A549 treated with CORT108297 at 1 μM for 4 hours (cell line): Measurements from ENCODE around the gene SLC6A18. TPM values are rescaled to one million over a fixed set of nuclear protein-coding genes. Genes with fewer than 3 reads are reported as not detected.

Source experiments
- total RNA-seq: library from RNA; stranded (reverse); fragments of 200-300 nt; extraction: Qiagen RNA extraction; gene quantifications from 5 replicates; pipeline ENCODE4 v1.2.3, GENCODE V29; 2022

Gene SLC6A18, protein sequence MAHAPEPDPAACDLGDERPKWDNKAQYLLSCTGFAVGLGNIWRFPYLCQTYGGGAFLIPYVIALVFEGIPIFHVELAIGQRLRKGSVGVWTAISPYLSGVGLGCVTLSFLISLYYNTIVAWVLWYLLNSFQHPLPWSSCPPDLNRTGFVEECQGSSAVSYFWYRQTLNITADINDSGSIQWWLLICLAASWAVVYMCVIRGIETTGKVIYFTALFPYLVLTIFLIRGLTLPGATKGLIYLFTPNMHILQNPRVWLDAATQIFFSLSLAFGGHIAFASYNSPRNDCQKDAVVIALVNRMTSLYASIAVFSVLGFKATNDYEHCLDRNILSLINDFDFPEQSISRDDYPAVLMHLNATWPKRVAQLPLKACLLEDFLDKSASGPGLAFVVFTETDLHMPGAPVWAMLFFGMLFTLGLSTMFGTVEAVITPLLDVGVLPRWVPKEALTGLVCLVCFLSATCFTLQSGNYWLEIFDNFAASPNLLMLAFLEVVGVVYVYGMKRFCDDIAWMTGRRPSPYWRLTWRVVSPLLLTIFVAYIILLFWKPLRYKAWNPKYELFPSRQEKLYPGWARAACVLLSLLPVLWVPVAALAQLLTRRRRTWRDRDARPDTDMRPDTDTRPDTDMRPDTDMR
- total RNA-seq: not detected in 5 replicates

DNA sequence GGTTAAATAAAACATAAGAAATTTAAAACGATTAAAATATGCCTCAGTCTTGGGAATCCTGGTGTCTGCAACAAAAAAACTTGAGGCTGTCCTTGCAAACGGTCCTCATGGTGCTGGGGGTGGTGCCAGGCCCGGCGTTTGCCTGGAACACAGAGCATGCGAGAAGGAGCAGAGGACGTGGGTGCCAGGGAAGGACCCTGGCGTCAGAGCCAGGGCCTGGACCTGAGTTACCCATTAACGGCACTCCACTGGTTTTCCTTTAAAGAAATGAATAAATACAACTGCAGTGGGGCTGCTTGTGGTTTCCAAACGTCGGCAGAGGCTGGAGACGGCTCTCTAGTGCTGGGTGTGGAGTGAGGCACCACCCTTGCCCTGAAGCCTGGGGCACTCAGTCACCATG is at the start of gene SLC6A18:
SLC6A18 (plus strand) TSS at position 301 of the 400 bp plus-strand sequence; CDS start at position 398, 97 bp downstream.

GRCh38 chr5:1201327-1202025 is 23.7 kb upstream of the SLC6A18 start, which contains the start of gene SLC6A19:
Gene SLC6A19 (plus strand): TSS chr5:1201595. CDS start chr5:1201651, 56 bp downstream.

GRCh38 chr5:1294835-1295649 is 69.9 kb downstream of the SLC6A18 start, which contains the start of gene TERT:
Gene TERT (minus strand): TSS chr5:1295068. CDS start chr5:1294989, 79 bp downstream.

Other genes with a start within 250 kb of the SLC6A18 start
- 13.7 to 19.1 TPM (median 18.3 TPM) in 5 replicates for gene NKD2, start 216.6 kb upstream of the SLC6A18 start, total RNA-seq
- gene SLC12A7, start 113.3 kb upstream of the SLC6A18 start, total RNA-seq: 21.8 to 33.9 TPM (median 29.1 TPM) in 5 replicates
- 0.01 to 0.03 TPM (median 0.01 TPM) in 3 of 5 replicates, not detected in the others for gene SLC6A19, start 23.8 kb upstream of the SLC6A18 start, total RNA-seq
- 1.3 to 3.6 TPM (median 2.7 TPM) in 5 replicates for gene TERT, start 69.7 kb downstream of the SLC6A18 start, total RNA-seq
- gene CLPTM1L, start 119.7 kb downstream of the SLC6A18 start, total RNA-seq: 157 to 177 TPM (median 160 TPM) in 5 replicates
- 0.05 to 0.09 TPM (median 0.07 TPM) in 5 replicates for gene SLC6A3, start 220.1 kb downstream of the SLC6A18 start, total RNA-seq